HUES6 (cell line): ENCODE data around the gene ADSL.

Experiments used
- H3K27ac ChIP-seq: 2 replicates; pipeline ENCODE4 v1.7.0; 2013; ENCODE audit warnings: low read depth, mild to moderate bottlenecking, low read length, inconsistent platforms
- H3K27me3 ChIP-seq: 2 replicates; pipeline ENCODE4 v1.6.1; 2013; ENCODE audit warnings: low read length; ENCODE audit not compliant: control insufficient read depth, insufficient read depth
- H3K36me3 ChIP-seq: 2 replicates; pipeline ENCODE4 v1.6.1; 2013; ENCODE audit warnings: low read length; ENCODE audit not compliant: control insufficient read depth, insufficient read depth
- H3K4me1 ChIP-seq: 2 replicates; pipeline ENCODE4 v1.6.1; 2013; ENCODE audit warnings: low read length; ENCODE audit not compliant: control insufficient read depth, insufficient read depth
- H3K4me3 ChIP-seq: 2 replicates; pipeline ENCODE4 v1.5.1; 2013; ENCODE audit warnings: low read depth, low read length
- H3K9ac ChIP-seq: one replicate; pipeline ENCODE4 v1.6.1; 2013; ENCODE audit warnings: mild to moderate bottlenecking, low read length
- H3K9me3 ChIP-seq: 2 replicates; pipeline ENCODE4 v1.6.1; 2013; ENCODE audit warnings: low read depth, low read length; ENCODE audit not compliant: control insufficient read depth, insufficient read depth

The ADSL gene

GRCh38 chr22:40312050-40312449 lies 34.2 kb upstream of the ADSL start:
- peaks cover 98% of the 10 kb centered on the region for H3K36me3 ChIP-seq
- H3K27ac ChIP-seq: no peak overlapping the region
- H3K9ac ChIP-seq: no peak overlapping the region

GRCh38 chr22:40313007-40313406 lies 33.3 kb upstream of the ADSL start:
- Histone ChIP-seq H3K27ac (no peak overlapping the region), H3K9me3 (no peaks in the 10 kb centered on the region), H3K9ac (no peak overlapping the region), H3K4me1 (no peaks in the 10 kb centered on the region), H3K27me3 (no peaks in the 10 kb centered on the region), H3K4me3 (no peak overlapping the region), H3K36me3 (peaks cover 98% of the 10 kb centered on the region)

More at GRCh38 chr22:40312050-40312449, 34.2 kb upstream of the ADSL start:
- H3K27me3 ChIP-seq: no peaks in the 10 kb centered on the region
- no peaks in the 10 kb centered on the region for H3K4me1 ChIP-seq
- no peaks in the 10 kb centered on the region for H3K9me3 ChIP-seq
- H3K4me3 ChIP-seq: no peak overlapping the region

- no peaks in the 10 kb centered on the region for H3K4me1 ChIP-seq
- no peaks in the 10 kb centered on the region for H3K27me3 ChIP-seq
- H3K4me3 ChIP-seq: no peak overlapping the region
- H3K36me3 ChIP-seq: peaks cover 97% of the 10 kb centered on the region
- H3K9ac ChIP-seq: no peak overlapping the region
- no peaks in the 10 kb centered on the region for H3K9me3 ChIP-seq
- no peak overlapping the region for H3K27ac ChIP-seq
Measured at GRCh38 chr22:40314041-40314440, 32.3 kb upstream of the ADSL start.

- Histone ChIP-seq H3K4me1 (no peaks in the 10 kb centered on the region; the same call in 1 of the 2 replicates), H3K36me3 (peaks cover 89% of the 10 kb centered on the region), H3K9ac (no peak overlapping the region), H3K9me3 (no peaks in the 10 kb centered on the region), H3K4me3 (no peak overlapping the region), H3K27ac (no peak overlapping the region), H3K27me3 (no peaks in the 10 kb centered on the region)
Measured at GRCh38 chr22:40320687-40321086, 25.6 kb upstream of the ADSL start.

- Histone ChIP-seq H3K36me3 (peaks cover 77% of the 10 kb centered on the region), H3K9ac (no peak overlapping the region), H3K4me3 (no peak overlapping the region), H3K27ac (no peak overlapping the region), H3K4me1 (peaks cover 8% of the 10 kb centered on the region), H3K27me3 (no peaks in the 10 kb centered on the region), H3K9me3 (no peaks in the 10 kb centered on the region)
Measured at GRCh38 chr22:40322021-40322420, 24.3 kb upstream of the ADSL start.

- H3K27ac ChIP-seq: no peak overlapping the region
Measured at GRCh38 chr22:40322818-40323447, 23.4 kb upstream of the ADSL start.

GRCh38 chr22:40323681-40324171 lies 22.6 kb upstream of the ADSL start:
- Histone ChIP-seq H3K27me3 (no peaks in the 10 kb centered on the region), H3K36me3 (peaks cover 61% of the 10 kb centered on the region)

More at GRCh38 chr22:40322818-40323447, 23.4 kb upstream of the ADSL start:
- H3K4me3 ChIP-seq: no peak overlapping the region
- H3K9me3 ChIP-seq: no peaks in the 10 kb centered on the region
- H3K36me3 ChIP-seq: peaks cover 68% of the 10 kb centered on the region
- no peak overlapping the region for H3K9ac ChIP-seq
- no peaks in the 10 kb centered on the region for H3K27me3 ChIP-seq
- peaks cover 14% of the 10 kb centered on the region for H3K4me1 ChIP-seq

GRCh38 chr22:40324468-40325305 lies 21.6 kb upstream of the ADSL start:
- Histone ChIP-seq H3K27ac (no peak overlapping the region), H3K4me1 (peaks cover 17% of the 10 kb centered on the region), H3K36me3 (peaks cover 56% of the 10 kb centered on the region)

More at GRCh38 chr22:40323681-40324171, 22.6 kb upstream of the ADSL start:
- H3K27ac ChIP-seq: no peak overlapping the region
- H3K4me1 ChIP-seq: peaks cover 14% of the 10 kb centered on the region
- H3K9me3 ChIP-seq: no peaks in the 10 kb centered on the region
- no peak overlapping the region for H3K9ac ChIP-seq
- no peak overlapping the region for H3K4me3 ChIP-seq

GRCh38 chr22:40325315-40325714 lies 21.0 kb upstream of the ADSL start:
- no peaks in the 10 kb centered on the region for H3K27me3 ChIP-seq
- H3K27ac ChIP-seq: no peak overlapping the region
- peaks cover 20% of the 10 kb centered on the region for H3K4me1 ChIP-seq
- peaks cover 54% of the 10 kb centered on the region for H3K36me3 ChIP-seq
- H3K9me3 ChIP-seq: no peaks in the 10 kb centered on the region
- H3K9ac ChIP-seq: no peak overlapping the region
- no peak overlapping the region for H3K4me3 ChIP-seq

More at GRCh38 chr22:40324468-40325305, 21.6 kb upstream of the ADSL start:
- H3K9me3 ChIP-seq: no peaks in the 10 kb centered on the region
- no peak overlapping the region for H3K9ac ChIP-seq
- H3K4me3 ChIP-seq: no peak overlapping the region
- H3K27me3 ChIP-seq: no peaks in the 10 kb centered on the region

GRCh38 chr22:40326905-40327735 lies 19.2 kb upstream of the ADSL start:
- H3K27me3 ChIP-seq: no peaks in the 10 kb centered on the region
- H3K27ac ChIP-seq: no peak overlapping the region
- H3K9me3 ChIP-seq: no peaks in the 10 kb centered on the region
- H3K4me3 ChIP-seq: no peak overlapping the region
- peaks cover 44% of the 10 kb centered on the region for H3K36me3 ChIP-seq
- H3K9ac ChIP-seq: no peak overlapping the region
- peaks cover 36% of the 10 kb centered on the region for H3K4me1 ChIP-seq
